Measurements from ENCODE around the gene RASSF10.
"Not testable (repeated sequence)": the region's sequence is repeated elsewhere in the genome, so short reads cannot be mapped to it uniquely, and the experiment has no call there.

The RASSF10 gene

GRCh38 chr11:13029872-13030271, 20.8 kb downstream of the RASSF10 start:
- DNase-seq = no peak

DNA sequence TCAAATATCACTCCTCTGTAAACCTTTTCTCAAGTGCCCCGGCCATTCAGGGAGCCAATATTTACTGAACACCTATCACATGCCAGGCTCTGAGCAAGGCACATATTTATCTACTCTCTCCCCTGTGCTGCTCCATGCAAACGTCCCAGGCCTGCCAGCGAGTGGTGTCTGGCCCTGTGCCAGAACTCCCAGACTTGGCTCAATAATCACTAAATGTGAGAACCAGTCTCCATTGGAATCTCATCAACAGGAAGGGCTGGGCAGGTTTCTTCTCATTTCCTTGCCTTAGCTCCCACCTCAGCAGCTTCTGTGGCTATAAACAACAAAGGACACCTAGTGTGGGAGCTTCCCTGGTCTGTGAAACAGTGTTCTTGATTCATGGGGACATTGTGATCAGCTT, 21.7 kb downstream of the RASSF10 start:
- DNase-seq = no peak

GRCh38 chr11:13031349-13031748, 22.2 kb downstream of the RASSF10 start:
- DNase-seq = no peak

DNA sequence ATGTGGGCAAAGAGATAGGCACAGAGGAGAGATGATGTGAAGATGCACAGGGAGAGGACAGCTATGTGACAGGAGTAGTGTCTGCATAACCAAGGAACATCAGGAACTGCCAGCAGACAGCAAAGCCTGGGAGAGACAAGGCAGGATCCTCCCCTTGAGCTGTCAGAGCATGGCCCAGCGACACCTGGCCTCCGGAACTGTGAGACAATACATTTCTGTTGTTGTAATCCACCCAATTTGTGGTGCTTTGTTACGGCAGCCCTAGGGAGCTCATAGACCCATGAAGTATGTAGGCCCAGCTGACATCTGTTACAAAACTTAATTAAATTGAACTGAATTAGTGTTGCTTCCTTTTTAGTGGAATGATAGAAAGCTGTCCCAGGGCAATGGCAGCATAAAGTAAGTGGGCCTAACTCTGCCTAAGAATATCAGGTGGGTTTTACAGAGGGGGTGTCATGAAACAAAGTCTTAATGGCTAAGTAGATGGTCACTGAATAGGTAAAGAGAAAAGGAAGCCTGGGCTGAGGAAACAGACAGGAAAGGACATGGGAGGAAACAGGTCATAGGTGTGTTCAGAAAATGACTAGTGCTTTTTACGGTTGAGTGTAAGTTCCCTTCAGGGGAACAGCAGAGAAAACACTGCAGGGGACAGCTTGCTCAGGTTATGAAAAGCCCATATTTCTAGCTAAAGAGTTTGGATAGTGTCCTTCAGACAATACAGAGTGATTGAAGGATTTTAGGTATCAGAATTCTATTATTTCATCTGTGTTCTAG, 24.8 kb downstream of the RASSF10 start:
- no peak for DNase-seq

- DNase-seq = no peak
These were observed 26.6 kb downstream of the RASSF10 start for GRCh38 chr11:13035711-13036110.

- no peak for DNase-seq
These were observed 27.1 kb downstream of the RASSF10 start for GRCh38 chr11:13036235-13036634.

DNA sequence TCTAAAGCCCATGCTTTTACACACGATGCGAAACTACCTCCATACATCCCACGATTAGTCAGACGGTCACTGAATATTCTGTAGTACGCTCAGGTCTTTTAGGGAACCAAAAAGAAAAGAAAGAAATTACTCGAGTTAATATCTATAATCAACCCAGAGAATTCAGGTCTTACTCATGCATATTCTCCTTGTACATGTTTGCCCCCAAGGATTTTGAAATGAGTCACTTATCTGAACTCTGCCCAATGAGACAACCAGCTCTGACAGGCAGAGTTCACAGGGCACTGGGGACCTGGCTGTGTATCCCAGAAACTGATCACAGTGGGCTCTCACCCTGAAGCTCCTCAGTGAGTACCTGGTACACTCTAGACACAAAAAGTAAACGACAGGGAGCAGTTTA, 29.2 kb downstream of the RASSF10 start:
- no peak for DNase-seq

- no peak for DNase-seq
These were observed 30.0 kb downstream of the RASSF10 start for GRCh38 chr11:13039126-13039525.

GRCh38 chr11:13040969-13041561, 31.9 kb downstream of the RASSF10 start:
- DNase-seq = no peak

GRCh38 chr11:13042873-13043342, 33.8 kb downstream of the RASSF10 start:
- DNase-seq = no peak

DNA sequence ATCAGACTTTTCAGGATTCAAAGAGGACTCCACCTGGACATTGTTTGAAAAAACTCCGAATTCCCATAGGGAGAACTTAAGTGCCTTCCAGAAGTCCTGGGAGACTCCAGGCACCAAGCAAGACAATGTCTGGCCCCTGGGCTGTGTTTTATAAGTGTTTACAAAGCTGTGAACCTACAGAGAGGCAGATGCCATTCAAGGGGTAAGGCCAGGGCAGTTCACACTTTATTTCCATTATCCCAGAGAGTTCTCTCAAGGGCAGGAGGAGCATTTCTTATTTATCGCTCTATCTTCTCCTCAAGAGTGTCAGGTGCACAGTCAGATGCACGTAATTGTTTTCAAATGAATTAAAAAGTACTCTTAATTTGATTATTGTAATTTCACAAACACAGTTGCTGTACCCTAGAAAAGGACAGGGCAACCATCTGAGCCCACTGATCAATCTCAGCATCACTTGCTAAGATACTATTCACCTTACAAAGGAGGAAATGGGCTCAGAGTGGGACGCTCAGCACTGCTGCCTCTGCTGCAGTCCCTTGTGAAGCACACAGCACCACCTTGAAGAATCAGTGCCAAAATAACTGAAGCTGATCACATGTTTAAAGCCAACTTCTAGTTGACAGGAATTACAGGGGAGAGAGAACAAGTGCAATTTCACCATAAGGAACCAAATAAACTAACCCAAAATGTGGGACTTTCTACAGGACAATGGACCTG, 35.0 kb downstream of the RASSF10 start:
- no peak for DNase-seq

DNA sequence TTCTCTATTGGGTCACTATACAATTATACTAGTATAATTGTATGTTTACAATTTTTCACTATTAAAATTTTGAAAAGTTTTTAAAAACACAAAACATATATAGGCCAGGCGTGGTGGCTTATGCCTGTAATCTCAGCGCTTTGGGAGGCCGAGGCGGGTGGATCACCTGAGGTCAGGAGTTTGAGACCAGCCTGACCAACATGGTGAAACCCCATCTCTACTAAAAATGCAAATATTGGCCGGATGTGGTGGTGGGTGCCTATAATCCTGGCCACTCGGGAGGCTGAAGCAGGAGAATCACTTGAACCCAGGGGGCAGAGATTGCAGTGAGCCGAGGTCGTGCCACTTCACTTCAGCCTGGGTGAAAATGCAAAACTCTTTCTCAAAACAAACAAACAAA, 36.0 kb downstream of the RASSF10 start:
- not testable (repeated sequence) for DNase-seq

GRCh38 chr11:13045734-13046133, 36.6 kb downstream of the RASSF10 start:
- no peak for DNase-seq

- DNase-seq = no peak
These were observed 37.8 kb downstream of the RASSF10 start for GRCh38 chr11:13046637-13047570.

DNA sequence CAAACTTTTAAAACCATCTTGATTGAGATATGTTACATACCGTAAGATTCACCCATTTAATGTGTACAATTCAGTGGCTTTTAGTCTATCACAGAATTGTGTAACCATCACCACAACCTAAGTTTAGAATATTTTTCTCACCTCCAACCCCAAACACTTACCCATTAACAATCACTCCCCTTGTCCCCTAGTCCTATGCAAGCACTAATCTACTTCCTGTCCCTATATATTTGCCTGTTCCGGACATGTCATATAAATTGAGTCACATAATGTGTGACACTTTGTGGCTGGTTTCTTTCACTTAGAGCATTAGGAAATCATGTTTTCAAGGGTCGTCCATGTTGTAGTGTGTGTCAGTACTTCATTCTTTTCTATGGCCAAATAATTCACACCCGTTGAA, 38.8 kb downstream of the RASSF10 start:
- DNase-seq = no peak

DNA sequence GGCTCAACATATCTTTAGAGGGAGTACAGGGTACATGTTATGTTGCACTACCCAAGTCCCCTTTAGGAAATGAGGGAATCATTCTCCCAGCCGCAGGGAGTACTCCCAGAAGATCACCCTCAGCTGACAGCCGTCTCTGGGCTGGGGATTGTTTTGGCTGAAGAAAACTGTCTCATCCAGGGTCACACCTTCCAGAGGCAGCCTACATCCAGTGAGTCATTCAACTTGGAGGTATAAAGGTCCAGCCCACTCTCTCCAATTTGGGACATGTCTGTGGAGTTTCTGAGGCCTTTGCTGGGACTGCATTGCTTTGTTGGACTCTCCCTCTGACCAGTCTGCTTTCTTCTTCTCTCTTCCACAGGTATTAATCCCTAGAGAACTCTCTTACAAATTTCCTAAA, 42.1 kb downstream of the RASSF10 start:
- DNase-seq = no peak

- no peak for DNase-seq
These were observed 43.0 kb downstream of the RASSF10 start for GRCh38 chr11:13052130-13052571.

DNA sequence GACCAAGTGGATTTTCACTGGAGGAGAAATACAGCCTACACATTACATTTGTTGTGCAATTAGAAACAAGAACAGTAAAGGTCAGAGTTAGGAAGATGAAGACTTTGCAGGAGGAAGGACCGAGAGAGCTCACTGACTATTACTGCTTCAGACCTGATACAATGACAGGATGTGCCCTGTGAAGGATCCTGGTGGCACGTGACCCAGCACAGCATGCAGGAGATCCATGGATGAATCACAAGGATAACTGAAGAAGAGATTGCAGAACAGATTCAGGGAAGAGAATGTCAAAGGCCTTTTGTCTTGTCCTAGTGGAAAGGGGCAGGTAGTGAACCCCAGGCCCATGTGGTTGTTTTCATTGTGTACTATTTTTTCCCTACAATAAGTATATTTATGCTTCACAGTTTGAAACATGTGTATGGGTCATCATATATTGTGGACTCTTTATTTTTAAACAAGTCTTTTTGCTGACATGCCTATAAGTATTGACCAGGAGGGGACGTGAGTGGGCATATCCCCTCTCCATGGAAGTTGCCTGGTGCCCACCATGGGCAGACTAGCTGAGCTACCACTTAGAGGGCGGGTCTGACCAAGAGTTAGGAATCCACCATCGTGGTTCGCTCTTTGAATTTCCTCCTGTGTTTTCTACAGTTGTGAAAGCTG, 44.3 kb downstream of the RASSF10 start:
- DNase-seq = no peak

GRCh38 chr11:13054278-13054677, 45.2 kb downstream of the RASSF10 start:
- no peak for DNase-seq

- peak in 1 of 2 donors; percentile 16 for DNase-seq
These were observed 46.1 kb downstream of the RASSF10 start for GRCh38 chr11:13055200-13055599.

- DNase-seq = no peak
These were observed 52.3 kb downstream of the RASSF10 start for GRCh38 chr11:13061294-13061990.

All from CD4-positive, alpha-beta T cell treated with Interleukin-4 for 1 hour (primary cell).